HEK293T (cell line): Measurements from ENCODE around the gene FBXL13.
"Not testable (repeated sequence)": the region's sequence is repeated elsewhere in the genome, so short reads cannot be mapped to it uniquely, and the experiment has no call there.

Experiments used
- CTCF ChIA-PET: fragments of 350-600 bp; formaldehyde crosslinking; extraction: SDS; loops from one replicate; lab custom pipeline; 2021; ENCODE audit warnings: antibody characterized with exemption, inconsistent platforms; lab: Yijun Ruan, JAX
- POLR2A ChIA-PET: fragments of 350-600 bp; formaldehyde crosslinking; extraction: SDS; loops from one replicate; lab custom pipeline; 2020; ENCODE audit warnings: antibody characterized with exemption, inconsistent platforms; lab: Yijun Ruan, JAX
- DNase-seq: peaks from one replicate; pipeline ENCODE4 v3.0.0; 2012; ENCODE audit warnings: mixed read lengths; ENCODE audit errors: extremely low spot score

The FBXL13 gene

DNA sequence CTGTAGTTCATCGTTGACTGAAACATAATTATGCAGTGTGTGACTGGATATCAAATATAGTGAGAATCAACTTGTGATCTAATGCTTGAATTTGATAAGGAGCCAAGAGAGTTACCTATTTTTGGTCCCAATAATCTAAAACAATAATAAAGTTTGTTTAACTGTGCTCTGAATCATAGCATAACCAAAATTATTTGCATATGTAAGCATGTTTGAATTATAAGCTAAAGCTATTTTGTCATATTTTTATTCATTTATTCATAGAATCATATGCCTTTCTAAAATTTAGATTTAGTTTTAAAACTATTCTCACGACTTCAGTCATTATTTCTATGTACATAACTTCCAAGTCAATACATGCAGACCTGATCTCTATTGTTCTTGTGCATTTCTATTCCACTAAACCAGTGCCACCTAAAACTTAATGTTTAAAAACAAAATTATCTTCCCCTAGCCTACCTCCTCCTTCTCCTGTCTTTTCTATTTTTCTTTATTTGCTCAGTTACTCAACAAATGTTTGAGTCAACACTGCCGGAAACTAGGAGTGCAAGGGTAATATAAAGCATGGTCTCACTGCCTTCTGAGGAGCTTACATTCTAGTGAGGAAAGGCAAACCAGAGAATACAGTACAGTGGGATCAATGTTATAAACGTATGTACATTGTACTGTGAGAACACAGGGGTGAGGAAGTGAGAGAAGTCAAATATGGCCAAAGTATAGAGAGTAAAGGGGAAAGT is 284.1 kb downstream of the FBXL13 start:
- POLR2A ChIA-PET, DNase-seq, CTCF ChIA-PET: not testable (repeated sequence)

DNA sequence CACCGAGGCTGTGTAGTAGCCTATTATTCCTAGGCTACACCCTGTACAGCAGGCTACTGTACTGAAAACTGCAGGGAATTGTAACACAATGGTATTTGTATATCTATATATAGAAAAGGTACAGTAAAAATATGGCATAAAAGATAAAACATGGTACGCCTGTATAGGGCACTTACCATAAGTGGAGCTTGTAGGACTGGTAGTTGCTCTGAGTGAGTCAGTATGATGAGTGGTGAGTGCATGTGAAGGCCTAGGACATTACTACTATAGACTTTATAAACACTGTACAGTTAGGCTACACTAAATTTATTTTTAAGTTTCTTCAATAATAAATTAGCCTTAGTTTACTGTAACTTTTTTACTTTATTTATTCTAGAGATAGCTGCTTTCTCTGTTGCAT is 285.8 kb downstream of the FBXL13 start:
- DNase-seq, POLR2A ChIA-PET, CTCF ChIA-PET: not testable (repeated sequence)

DNA sequence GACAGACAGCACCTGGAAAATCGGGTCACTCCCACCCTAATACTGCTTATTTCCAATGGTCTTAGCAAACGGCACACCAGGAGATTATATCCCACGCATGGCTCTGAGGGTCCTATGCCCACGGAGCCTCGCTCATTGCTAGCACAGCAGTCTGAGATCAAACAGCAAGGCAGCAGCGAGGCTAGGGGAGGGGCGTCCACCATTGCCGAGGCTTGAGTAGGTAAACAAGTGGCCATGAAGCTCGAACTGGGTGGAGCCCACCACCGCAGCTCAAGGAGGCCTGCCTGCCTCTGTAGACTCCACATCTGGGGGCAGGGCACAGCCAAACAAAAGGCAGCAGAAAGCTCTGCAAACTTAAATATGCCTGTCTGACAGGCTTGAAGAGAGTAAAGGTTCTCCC is 293.7 kb downstream of the FBXL13 start:
- DNase-seq, POLR2A ChIA-PET, CTCF ChIA-PET: not testable (repeated sequence)

DNA sequence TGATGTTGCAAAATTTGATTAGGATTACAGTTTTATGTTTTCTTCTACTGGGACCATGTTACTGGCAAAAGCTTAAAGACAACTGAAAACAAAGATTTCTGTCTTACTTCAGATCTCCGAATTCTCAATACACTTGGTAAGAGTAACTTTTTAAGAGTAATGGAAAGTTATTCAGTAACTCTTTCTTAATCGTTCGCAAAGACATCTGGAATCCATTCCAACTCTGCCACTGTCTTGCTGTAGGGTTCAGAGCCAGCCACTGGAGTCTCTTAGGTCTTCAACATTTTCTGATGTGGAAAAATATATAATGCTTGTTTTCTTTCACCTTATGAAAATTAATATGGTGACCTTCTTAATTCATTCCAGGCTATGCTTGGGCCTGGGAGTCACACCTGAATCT is 295.9 kb downstream of the FBXL13 start:
- POLR2A ChIA-PET, CTCF ChIA-PET, DNase-seq: not testable (repeated sequence)

DNA sequence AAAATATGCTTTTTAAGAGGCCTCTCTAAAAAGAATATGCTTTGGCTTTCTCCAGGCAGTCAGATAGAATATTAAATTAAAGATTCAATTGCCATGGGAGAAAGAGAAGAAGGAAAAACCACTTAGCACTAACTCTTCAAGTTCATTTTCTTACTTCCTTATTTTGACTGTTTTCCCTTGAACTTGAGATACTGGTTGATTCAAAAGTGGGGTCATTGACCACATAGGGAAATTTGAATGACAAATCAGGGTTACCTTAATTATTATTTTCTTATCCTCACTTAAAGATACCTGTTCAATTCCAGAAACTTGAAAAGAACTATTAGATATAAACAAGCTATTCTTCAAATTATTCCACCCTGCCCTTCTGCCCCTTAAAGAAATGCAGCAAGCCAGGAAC is 298.4 kb downstream of the FBXL13 start:
- CTCF ChIA-PET, POLR2A ChIA-PET, DNase-seq: not testable (repeated sequence)

DNA sequence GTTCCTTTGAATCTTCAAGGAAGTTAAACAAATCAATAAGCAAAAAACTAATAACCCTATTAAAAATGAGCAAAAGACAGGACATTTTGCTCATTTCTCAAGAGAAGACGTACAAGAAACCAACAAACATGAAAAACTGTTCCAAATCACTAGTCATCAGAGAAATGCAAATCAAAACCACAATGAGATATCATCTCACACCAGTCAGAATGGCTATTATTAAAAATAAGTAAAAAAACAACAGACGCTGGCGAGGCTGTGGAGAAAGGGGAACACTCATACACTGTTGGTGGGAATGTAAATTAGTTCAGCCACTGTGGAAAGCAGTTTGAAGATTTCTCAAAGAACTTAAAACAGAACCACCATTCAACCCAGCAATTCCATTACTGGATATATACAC is 304.1 kb downstream of the FBXL13 start:
- DNase-seq, POLR2A ChIA-PET, CTCF ChIA-PET: not testable (repeated sequence)

DNA sequence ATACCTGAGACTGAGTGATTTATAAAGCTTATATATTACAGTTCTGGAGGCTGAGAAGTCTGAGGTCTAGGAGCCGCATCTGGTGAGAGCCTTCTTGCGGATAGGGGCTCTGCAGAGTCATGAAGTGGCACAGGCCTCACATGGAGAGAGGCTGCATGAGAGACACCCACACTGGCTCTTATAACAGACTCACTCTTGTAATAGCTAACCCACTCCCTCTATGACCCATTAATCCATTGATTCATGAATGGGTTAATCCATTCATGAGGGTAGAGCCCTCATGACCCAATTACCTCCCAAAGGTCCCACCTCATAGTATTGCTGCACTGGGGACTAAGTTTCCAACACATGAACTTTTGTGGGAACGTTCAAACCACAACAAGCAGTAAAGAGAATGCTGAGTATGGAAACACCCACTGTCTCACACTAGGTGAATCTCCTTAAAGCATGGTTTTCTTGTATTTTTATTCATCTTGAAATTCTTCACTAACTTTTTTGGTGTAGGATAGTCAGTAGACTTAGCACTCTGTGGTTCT is 304.9 kb downstream of the FBXL13 start:
- DNase-seq, CTCF ChIA-PET, POLR2A ChIA-PET: not testable (repeated sequence)

DNA sequence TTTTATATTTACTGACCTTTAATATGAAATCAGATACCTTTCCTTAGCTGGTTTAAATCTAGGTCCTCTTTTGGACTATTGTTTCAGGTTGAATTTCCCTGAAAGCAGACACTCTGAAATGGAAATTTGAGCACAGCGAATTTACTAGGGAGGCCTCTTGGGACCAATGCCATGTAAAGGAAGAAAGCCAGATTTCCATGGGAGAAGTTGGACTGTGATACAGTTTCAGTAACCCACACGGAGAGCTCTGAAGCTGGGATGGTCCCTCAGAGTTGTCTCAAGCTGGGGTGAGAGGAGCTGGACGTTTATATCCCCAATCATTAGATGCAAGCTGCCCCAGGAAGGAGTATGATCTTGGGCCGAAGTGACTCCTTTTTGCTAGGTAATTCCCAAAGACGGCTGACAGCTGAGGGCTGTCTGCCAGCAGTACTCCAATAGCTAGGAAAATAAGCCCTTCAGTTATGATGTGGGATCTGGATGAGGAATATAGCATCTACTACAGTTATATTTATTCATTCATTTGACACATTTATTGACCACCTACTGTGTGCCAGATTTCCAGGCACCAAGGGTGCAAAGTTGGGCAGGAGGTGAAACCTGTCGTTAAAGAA is 311.2 kb downstream of the FBXL13 start:
- DNase-seq, CTCF ChIA-PET, POLR2A ChIA-PET: not testable (repeated sequence)
